Body of pancreas (tissue), 4 donors: ENCODE data around the gene TMEM185A. TPM values are rescaled to one million over a fixed set of nuclear protein-coding genes. Genes with fewer than 3 reads are reported as not detected.
"Not testable (repeated sequence)": the region's sequence is repeated elsewhere in the genome, so short reads cannot be mapped to it uniquely, and the experiment has no call there.

Experiments used
- ATAC-seq: fragments of 150-250 bp; one replicate; pipeline ENCODE4 v1.9.1; 2016
- DNase-seq, 4 donors: peaks; one replicate each; pipeline ENCODE4 v3.0.0-alpha.2; 2019
- H3K27ac ChIP-seq, 4 donors: fragments of 200-600 bp; sonication (generic); 1 replicate in 3 of 4; 2 replicates in 1 of 4; pipeline versions ENCODE4 v1.5.1 to v1.6.1; 2016 to 2019; ENCODE audit warnings: mild to moderate bottlenecking in 1 of 4, mixed read lengths in 1 of 4, moderate library complexity in 1 of 4
- H3K27me3 ChIP-seq, 2 donors: fragments of 200-600 bp; sonication (generic); one replicate each; pipeline ENCODE4 v1.6.0; 2016; ENCODE audit warnings: mild to moderate bottlenecking in 1 of 2
- H3K36me3 ChIP-seq, 2 donors: fragments of 200-600 bp; sonication (generic); replicated peaks in 1 of 2; 2 replicates each; pipeline ENCODE4 v1.5.1; 2016; ENCODE audit warnings: low read depth in 2 of 2; ENCODE audit not compliant: insufficient read depth in 1 of 2
- H3K4me1 ChIP-seq: fragments of 200-600 bp; sonication (generic); one replicate; pipeline ENCODE4 v1.6.0; 2016
- H3K4me3 ChIP-seq, 2 donors: fragments of 200-600 bp; sonication (generic); 1 replicate in 1 of 2; 2 replicates in 1 of 2; pipeline ENCODE4 v1.5.1; 2016 to 2019
- H3K9me3 ChIP-seq, 3 donors: fragments of 200-600 bp; sonication (generic); 1 replicate in 2 of 3; 2 replicates in 1 of 3; pipeline ENCODE4 v1.5.1; 2016
- POLR2A ChIP-seq, 3 donors: fragments of 450-650 bp; IDR thresholded peaks; one replicate each; pipeline ENCODE4 v1.6.1; 2016; ENCODE audit warnings: antibody characterized with exemption in 3 of 3, mild to moderate bottlenecking in 2 of 3
- WGBS, 2 donors: methylation state at CpG; one replicate each; pipeline ENCODE4 v1.1.5; 2017; 5-methylcytosine and 5-hydroxymethylcytosine counted together
- intact Hi-C: fragments of 100-400 bp; cut with DNase I; formaldehyde crosslinking; loops from one replicate; pipeline ENCODE4 v1.15.1; 2023
- total RNA-seq, 2 donors: library from RNA; depleted of rRNA; stranded (reverse); fragments of >200 nt; gene quantifications; one replicate each; pipeline ENCODE4 v1.1.0, GENCODE V29; 2016
- TF ChIP-seq, protein P1 (sequence below), 7 experiments: fragments of 450-650 bp in 4 of 7; fragments of 200-600 bp in 3 of 7; sonication (generic) in 3 of 7; IDR thresholded peaks; one replicate each; pipeline ENCODE4 v1.5.1; 2016 to 2019; ENCODE audit warnings: antibody characterized with exemption in 7 of 7

TMEM185A gene
- total RNA-seq, 2 donors from 2014 or later = 7.3 to 8.0 TPM

DNA sequence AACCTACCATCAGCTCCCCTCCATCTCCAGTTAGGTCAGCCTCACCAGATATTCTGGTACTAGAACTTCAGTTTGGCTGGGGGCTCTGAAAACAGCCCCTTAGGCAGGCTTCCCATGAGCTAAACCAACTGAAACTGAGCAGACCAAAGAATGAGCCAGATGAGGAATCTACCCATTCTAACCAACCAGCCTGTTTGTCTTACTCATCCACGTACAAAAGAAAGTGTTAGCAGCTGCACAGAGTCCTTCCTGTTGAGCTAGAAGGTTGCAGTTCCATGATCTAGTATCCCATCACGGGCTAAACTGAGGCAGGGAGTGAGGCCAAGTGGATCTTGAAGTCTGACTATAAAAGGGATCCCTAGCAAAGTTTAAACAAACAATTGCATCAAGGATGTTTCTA is 61.8 kb downstream of the TMEM185A start:
- no peak for TF ChIP-seq POLR2A (IDR thresholded peaks at IDR 0.05)
- TF ChIP-seq, protein P1, sequence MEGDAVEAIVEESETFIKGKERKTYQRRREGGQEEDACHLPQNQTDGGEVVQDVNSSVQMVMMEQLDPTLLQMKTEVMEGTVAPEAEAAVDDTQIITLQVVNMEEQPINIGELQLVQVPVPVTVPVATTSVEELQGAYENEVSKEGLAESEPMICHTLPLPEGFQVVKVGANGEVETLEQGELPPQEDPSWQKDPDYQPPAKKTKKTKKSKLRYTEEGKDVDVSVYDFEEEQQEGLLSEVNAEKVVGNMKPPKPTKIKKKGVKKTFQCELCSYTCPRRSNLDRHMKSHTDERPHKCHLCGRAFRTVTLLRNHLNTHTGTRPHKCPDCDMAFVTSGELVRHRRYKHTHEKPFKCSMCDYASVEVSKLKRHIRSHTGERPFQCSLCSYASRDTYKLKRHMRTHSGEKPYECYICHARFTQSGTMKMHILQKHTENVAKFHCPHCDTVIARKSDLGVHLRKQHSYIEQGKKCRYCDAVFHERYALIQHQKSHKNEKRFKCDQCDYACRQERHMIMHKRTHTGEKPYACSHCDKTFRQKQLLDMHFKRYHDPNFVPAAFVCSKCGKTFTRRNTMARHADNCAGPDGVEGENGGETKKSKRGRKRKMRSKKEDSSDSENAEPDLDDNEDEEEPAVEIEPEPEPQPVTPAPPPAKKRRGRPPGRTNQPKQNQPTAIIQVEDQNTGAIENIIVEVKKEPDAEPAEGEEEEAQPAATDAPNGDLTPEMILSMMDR (IDR thresholded peaks at IDR 0.05) = no peak
- no peaks in the 10 kb centered on the region for H3K36me3 ChIP-seq
- ATAC-seq (no peak), DNase-seq (no peak)
- H3K27ac ChIP-seq = no peak overlapping the region
- H3K27me3 ChIP-seq = no peaks in the 10 kb centered on the region
- intact Hi-C loops = no loop called here
- no peaks in the 10 kb centered on the region for H3K9me3 ChIP-seq
- H3K4me3 ChIP-seq = no peak overlapping the region
- no peaks in the 10 kb centered on the region for H3K4me1 ChIP-seq
- 52 to 67% methylated on average over 1 to 2 of the region's 2 CpGs for WGBS, 2 donors

GRCh38 chrX:149568701-149569296 is 62.8 kb downstream of the TMEM185A start:
- Histone ChIP-seq H3K27ac (no peak overlapping the region), H3K9me3 (no peaks in the 10 kb centered on the region), H3K4me1 (no peaks in the 10 kb centered on the region), H3K36me3 (no peaks in the 10 kb centered on the region), H3K27me3 (no peaks in the 10 kb centered on the region), H3K4me3 (no peak overlapping the region)
- DNase-seq = no peak
- intact Hi-C loops = no loop called here
- no peak for TF ChIP-seq POLR2A (IDR thresholded peaks at IDR 0.05)
- TF ChIP-seq, protein P1 (IDR thresholded peaks at IDR 0.05) = no peak
- WGBS, 2 donors = 81 to 85% methylated on average over 5 of the region's 5 CpGs
- no peak for ATAC-seq

DNA sequence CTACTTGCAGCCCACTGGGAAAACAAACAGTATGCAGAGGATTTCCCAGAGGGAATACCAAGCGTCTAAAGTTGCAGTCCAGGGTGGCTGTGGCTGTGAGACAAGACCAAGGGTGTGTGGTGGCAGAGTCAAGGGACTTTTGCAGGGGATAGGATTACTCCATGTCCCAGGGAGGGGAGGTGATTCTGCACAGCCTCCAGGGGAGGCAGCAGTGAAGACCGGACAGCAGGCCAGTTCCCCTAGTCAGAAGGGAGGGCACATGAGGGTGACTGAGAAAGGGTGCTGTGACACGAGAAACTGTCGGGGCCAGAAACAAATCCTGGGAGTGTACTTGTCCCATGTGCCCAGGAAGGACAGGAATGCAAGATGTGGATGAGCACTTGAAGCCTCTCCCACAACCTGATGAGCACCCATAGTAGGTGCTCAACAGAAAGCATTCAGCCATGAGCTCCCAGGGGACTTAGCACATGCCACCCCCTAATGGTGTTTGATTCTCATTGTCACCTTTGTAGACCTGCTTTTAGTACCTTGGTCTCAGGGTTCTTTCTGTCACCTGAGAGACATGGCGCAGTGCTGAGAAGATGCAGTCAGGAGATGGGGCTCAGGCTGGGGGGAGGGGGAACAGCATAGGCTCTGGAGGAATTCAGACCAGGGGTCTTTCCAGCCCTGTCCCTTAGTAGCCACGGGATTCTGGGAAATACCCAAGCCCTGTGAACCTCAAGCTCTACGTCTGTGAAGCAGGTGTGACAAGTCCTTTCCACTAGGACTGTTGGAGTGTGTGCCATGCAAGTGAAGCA is 63.8 kb downstream of the TMEM185A start:
- no peak for ATAC-seq
- no peak for DNase-seq
- Histone ChIP-seq H3K4me1 (no peaks in the 10 kb centered on the region), H3K27me3 (no peaks in the 10 kb centered on the region), H3K9me3 (no peaks in the 10 kb centered on the region), H3K36me3 (no peaks in the 10 kb centered on the region), H3K27ac (no peak overlapping the region), H3K4me3 (no peak overlapping the region)
- 44 to 68% methylated on average over 1 to 7 of the region's 7 CpGs for WGBS, 2 donors
- intact Hi-C loops = no loop called here
- no peak for TF ChIP-seq POLR2A (IDR thresholded peaks at IDR 0.05)
- TF ChIP-seq, protein P1 (IDR thresholded peaks at IDR 0.05) = no peak

GRCh38 chrX:149563359-149563758 is 68.2 kb downstream of the TMEM185A start:
- TF ChIP-seq, protein P1 (IDR thresholded peaks at IDR 0.05) = no peak
- no peak for TF ChIP-seq POLR2A (IDR thresholded peaks at IDR 0.05)
- ATAC-seq = no peak
- no peaks in the 10 kb centered on the region for H3K9me3 ChIP-seq
- no peaks in the 10 kb centered on the region for H3K36me3 ChIP-seq
- intact Hi-C loops = no loop called here
- H3K4me3 ChIP-seq = no peak overlapping the region
- H3K27ac ChIP-seq = no peak overlapping the region
- 83 to 97% methylated on average over 3 to 4 of the region's 4 CpGs for WGBS, 2 donors
- DNase-seq = no peak
- H3K4me1 ChIP-seq = no peaks in the 10 kb centered on the region
- no peaks in the 10 kb centered on the region for H3K27me3 ChIP-seq

DNA sequence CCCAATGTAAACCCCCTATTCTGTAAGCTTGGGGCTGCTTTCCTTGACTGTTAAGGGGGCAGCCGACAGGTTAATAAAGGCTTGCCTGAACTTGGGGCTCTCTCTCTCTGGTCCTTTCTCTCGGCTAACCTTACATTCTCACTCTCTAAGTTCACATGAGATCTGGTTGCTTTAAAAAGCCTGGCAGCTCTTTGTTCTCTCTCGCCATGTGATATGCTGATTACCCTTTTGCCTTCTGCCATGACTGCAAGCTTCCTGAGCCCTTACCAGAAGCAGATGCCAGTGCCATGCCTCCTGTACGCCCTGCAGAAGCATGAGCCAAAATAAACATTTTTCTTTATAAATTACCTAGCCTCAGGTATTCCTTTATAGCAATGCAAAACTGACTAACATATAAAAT is 76.3 kb downstream of the TMEM185A start:
- H3K9me3 ChIP-seq, H3K27ac ChIP-seq, H3K4me1 ChIP-seq, DNase-seq, intact Hi-C loops, ATAC-seq, H3K27me3 ChIP-seq, H3K36me3 ChIP-seq, H3K4me3 ChIP-seq: not testable (repeated sequence)
- no CpG with 5 or more reads among the region's 4 CpGs for WGBS, 2 donors

- H3K4me1 ChIP-seq, H3K4me3 ChIP-seq, DNase-seq, ATAC-seq, H3K27ac ChIP-seq, H3K27me3 ChIP-seq, intact Hi-C loops, H3K36me3 ChIP-seq, H3K9me3 ChIP-seq: not testable (repeated sequence)
- no CpG with 5 or more reads among the region's 6 CpGs for WGBS, 2 donors
Observed at GRCh38 chrX:149551939-149552248, 79.7 kb downstream of the TMEM185A start.

- intact Hi-C loops, H3K4me3 ChIP-seq, H3K4me1 ChIP-seq, ATAC-seq, H3K27me3 ChIP-seq, DNase-seq, H3K27ac ChIP-seq, H3K9me3 ChIP-seq, H3K36me3 ChIP-seq: not testable (repeated sequence)
- WGBS, 2 donors = no CpG with 5 or more reads among the region's 4 CpGs
Observed at GRCh38 chrX:149551245-149551938, 80.2 kb downstream of the TMEM185A start.

DNA sequence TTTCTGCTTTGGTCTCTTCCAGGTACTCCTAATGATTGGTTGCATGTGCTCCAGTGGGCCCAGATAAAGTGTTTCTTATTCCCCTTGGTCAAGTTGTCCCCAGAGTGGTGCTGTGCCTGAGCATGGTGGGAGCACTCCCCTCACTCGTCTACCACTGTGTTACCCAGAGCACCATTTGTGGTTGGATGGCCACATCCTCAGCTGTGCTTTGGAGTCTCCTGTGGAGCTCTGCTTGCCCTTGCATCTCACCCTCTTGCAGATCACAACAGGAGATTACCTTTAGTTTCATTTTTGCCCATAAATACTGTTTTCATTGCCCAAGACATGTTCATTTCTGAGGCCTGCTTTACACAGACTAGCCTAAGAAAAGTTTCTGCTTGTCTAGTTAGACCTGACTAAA is 81.1 kb downstream of the TMEM185A start:
- 60% methylated on average over 1 of the region's 1 CpG; no CpG with 5 or more reads in 1 of the 2 donors for WGBS, 2 donors
- H3K4me3 ChIP-seq, H3K27me3 ChIP-seq, H3K9me3 ChIP-seq, H3K27ac ChIP-seq, DNase-seq, H3K36me3 ChIP-seq, H3K4me1 ChIP-seq, intact Hi-C loops, ATAC-seq: not testable (repeated sequence)
